NCI-H1417 treated with DMSO at 0.1 percent for 48 hours (cell line): ENCODE results near the gene WIPI1.
"Not testable (repeated sequence)": the region's sequence is repeated elsewhere in the genome, so short reads cannot be mapped to it uniquely, and the experiment has no call there.

Source experiments
- DNase-seq: peaks from one replicate; lab custom pipeline; 2025; lab: John Stamatoyannopoulos, UW

The WIPI1 gene, protein sequence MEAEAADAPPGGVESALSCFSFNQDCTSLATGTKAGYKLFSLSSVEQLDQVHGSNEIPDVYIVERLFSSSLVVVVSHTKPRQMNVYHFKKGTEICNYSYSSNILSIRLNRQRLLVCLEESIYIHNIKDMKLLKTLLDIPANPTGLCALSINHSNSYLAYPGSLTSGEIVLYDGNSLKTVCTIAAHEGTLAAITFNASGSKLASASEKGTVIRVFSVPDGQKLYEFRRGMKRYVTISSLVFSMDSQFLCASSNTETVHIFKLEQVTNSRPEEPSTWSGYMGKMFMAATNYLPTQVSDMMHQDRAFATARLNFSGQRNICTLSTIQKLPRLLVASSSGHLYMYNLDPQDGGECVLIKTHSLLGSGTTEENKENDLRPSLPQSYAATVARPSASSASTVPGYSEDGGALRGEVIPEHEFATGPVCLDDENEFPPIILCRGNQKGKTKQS

DNA sequence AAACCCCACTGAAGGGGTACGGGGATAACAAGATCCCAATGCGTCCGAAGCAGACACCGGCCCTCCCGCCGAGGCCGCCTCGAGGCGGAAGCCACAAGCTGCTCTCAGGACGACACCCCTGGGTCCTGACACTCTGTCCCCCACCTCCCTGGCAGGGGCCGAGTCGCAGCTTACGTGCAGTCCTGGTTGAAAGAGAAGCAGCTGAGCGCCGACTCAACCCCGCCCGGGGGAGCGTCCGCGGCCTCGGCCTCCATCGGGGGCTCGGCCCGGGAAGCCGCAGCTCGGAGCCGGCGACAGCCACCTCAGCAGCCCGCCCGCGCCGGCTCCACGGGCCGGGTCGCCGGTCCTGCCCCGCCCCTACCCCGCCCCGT, at the start of gene WIPI1:
WIPI1 (minus strand) TSS at position 329 of the 371 bp plus-strand sequence; CDS start at position 254, 75 bp downstream.
- DNase-seq: no peak

DNA sequence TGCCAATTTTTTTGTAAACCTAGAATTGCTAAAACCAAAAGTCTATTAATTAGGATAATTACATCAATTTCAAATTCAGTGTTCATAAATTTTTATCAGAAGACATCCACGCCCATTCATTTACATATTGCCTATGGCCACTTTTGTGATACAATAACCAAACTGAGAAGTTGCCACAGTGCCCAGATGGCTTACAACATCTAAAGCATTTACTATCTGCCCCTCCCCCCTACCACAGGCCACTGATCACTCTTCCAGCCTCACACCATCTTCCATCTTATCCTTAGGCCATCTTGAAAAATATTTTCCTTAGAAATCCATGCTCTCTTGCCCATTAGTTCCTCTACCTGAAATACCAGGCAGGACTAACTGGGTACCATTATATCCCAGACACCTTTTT, 48.7 kb upstream of the WIPI1 start:
- no peak for DNase-seq

DNA sequence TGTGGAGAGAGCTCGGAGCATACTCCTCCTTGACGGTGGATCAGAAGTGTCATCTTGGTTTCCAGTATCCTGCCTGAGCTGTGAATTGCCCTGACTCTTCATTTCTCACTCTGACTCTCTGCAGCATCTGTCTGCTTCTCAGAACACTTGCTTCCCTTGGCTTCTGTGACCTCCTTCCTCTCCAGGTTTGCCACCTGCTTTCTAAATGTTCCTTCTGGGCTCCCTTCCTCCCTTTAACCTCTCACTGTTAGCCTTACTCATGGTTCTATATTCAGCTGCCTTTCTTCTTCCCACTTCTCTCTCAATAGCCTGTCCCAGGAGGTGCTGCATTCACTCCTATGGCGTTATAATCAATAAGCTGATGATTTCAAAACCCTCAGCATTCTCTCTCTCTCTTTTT, 43.8 kb upstream of the WIPI1 start:
- DNase-seq: no peak

DNA sequence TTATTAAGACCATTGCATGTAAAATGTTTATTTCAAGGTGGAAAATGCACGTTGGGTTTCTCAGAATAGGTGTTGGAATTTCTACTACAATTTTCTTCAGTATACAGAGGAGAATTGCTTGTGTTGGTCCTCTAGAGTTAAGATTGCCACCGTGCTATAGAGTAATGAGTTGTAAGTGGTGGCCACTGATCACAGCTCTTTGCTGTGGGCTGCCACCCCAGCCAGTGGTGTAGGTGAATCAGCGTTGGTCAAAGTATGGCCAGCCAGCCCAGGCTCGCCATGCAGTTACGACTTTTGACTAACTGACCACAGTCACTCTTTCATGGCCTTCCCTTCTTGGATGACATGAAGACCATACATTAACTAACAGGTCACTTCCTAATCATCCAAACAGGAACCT, 42.3 kb upstream of the WIPI1 start:
- DNase-seq: no peak

DNA sequence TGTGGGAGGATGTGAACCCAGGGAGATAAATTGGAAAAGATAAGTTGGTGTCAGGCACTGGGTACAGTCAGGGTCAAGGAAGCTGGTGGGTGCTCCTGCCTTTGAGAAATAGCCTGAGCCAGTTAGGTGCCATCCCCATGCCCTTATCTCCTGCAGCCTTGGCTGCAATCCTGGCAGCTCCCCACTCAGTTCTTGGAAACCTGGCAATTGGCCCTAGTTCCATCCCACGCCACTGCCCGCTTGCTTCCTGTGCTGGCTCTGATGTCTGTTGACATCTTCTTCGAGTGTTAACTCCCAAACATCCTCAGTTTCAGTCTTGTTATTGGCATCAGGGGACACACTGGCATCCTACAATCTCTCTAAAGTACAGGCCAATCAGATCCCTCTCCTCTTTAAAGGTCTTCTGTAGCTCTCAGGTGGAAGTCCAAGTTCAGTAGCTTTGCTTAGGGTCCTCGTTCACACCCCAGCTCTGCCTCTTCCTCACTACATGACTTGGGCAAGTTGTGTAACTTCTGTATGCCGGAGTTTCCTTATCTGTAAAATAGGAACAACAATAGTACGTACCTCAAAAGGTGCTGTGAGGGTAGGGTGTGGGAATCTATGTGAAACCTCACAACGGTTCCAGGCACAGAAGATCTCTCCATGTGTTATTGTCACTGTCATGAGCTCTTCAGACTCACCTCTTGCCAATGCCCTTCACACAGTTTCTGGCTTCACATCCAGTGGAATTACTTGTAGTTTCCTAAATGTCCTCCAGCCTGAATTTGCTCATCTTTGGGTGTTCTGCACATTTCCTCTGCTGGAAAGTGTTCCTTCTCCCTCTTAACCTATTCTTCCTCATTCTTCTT, 41.4 kb upstream of the WIPI1 start:
- DNase-seq: no peak

DNA sequence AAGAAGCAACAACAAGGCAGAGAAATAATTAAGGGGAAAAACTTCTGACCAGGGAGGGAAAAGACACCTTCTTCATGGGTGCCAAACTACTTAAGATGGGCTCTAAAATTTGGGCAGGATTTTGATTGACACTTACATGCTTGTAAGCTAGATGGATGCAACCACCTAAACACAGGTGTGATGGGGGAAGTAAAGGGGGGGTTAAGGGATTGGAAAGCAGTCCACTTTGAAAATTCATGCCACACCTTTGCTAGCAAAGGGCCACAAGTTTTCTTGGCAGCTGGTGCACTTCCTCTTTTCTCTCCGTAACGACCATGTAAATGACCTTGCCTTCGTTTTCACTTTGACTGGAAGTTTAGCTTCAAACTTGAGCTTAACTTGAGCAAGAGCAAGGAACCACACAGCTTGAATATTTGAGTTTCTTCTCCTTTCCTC, 40.6 kb upstream of the WIPI1 start:
- no peak for DNase-seq

DNA sequence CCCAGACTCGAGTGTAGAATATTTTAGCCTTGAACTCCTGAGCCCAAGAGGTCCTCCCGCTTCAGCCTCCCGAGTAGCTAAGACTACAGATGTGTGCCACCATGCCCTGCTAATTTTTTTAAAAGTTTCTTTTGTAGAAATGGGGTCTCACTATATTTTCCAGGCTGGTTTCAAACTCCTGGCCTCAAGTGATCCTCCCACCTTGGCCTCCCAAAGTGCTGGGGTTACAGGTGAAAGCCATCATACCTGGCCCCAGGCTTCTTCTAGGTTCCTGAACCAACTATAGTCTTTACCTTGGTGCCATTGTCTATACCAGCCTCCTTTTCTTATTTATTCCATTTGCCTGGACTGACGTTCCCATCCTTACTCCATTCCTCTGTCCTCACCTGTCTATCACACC, 37.8 kb upstream of the WIPI1 start:
- no peak for DNase-seq

DNA sequence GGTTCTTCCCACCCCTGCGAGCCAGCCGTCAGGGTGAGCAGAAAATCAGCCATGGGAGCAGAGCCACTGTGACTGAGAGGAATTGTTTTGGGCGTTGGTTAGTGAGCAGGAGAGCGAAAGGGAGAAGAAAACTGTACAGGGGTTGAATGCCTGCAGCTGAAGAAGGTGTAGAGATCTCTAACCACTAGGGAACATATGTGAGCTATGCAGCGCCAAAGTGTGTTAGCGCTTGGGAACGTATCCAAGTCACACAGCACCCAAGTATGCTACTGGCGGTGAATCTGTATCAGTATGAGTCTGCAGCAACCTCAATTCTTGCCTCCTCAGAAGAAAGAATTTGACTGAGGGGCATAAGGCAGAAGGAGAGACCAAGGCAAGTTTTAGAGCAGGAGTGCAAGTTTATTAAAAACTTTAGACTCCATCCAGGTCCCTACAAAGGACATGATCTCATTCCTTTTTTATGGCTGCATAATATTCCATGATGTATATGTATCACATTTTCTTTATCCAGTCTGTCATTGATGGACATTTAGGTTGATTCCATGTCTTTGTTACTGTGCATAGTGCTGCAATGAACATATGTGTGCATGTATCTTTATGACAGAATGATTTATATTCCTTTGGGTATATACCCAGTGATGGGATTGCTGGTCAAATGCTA, 35.2 kb upstream of the WIPI1 start:
- DNase-seq: not testable (repeated sequence)

DNA sequence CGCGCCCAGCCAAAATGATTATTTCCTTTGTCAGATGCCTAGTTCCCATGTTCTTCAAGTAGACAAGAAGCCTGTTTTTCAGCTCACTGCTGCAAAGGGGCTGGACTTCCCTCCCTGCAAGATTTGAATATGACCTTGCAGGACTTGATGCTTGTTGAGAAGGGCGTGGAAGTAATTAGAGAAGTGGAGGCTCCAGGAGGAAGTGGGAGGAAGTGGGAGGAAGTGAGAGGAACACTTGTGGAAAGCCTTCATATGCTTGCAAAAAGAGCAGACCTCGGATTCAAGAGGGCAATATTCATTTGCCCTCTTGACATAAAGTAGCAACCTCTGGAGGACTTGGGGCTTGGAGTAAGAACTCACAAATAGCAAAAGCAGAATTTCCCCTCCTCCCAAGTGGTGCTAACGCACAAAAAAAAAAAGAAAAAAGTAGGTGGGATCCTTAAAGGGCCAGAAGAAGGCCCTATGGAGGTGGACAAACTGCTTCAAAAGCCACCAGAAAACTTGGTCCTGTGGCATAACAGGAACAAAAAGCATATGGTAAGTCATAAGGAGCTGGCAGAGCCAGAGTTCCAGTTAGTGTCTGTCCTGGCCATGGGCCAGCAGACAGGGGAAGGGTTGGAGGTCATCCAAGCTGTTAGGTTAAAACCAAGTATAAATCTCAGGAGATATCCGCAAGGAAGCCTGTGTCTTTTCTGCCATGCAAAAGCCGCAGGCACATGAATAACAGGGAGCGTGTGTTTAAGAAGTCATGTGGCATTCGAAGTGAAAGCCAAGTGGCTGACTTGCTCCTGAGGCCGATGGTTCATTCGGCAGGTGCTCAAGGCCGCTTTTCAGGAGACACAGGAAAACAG, 34.3 kb upstream of the WIPI1 start:
- no peak for DNase-seq

DNA sequence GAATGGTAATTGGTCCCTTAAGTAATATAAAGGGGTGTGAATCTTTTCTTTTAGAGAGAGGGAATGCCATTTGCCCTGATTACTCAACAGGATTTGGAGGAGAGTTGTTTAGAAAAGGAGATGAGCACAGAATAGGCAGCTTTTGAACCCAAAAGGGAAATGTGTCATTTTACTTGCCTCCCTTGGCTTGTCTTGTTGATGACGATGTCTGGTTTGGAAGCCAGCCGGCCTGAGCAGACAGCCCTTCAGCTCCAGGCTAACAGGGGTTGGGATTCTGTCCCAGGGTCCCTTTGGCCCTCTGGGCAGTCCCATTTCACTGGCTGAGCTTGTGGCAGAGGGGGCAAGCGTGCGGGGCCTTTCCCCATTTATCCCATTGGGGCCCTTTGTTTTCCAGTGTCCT, 32.6 kb upstream of the WIPI1 start:
- no peak for DNase-seq

DNA sequence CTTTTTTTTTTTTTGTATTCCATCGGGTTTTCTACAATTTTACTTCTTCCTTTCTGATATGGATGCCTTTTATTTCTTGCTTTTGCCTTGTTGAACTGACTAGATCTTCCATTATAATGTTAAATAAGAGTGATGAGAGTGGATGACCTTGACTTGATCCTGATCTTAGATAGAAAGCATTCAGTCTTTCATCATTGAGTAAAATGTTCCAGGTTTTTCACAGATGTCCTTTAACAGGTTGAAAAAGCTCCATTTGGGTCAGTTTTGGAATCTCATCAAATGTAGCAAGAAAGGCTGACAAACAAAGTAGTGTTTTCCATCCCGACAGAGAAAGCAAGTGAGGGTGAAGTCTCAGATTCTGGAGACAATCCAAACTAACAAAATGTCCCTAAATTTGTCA, 27.2 kb upstream of the WIPI1 start:
- DNase-seq: no peak

DNA sequence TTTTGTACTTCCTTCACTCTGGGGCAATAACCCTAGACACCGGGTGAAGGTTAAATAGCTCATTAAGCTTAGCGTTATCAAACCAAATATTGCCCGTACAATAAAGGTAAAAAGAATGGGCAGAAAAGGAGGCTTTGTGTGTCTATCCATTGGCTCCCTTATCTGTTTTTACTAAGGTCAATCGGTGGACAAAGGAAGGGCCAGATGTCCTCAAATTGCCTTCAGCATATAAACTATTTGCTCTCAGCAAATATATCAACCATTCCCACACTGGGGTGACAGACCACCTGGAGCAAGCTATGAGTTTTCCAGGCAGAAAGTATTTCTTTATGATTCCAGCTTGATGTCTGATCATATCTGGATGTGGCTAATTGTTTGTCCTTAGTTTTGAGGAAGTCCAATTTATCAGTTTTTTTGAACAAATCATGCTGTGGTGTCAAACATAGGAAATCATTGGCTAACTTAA, 25.3 kb upstream of the WIPI1 start:
- no peak for DNase-seq

DNA sequence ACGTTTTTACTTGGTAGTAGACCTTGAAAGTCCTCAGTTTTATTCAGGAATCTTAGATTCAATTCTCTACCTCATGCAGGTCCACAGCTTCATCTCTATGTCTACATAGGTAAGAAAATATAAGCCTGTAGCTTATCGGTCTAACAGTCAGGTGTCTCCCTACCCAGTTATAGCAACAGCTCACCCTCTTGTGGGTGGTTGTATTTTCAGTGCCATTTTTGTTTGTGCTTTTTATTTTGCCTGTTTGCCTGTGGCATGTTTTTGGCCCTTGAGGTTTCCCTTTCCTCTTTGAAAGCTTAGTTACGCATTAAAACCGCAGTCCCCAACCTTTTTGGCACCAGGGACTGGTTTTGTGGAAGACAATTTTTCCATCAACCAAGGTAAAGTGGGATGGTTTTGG, 23.6 kb upstream of the WIPI1 start:
- no peak for DNase-seq

DNA sequence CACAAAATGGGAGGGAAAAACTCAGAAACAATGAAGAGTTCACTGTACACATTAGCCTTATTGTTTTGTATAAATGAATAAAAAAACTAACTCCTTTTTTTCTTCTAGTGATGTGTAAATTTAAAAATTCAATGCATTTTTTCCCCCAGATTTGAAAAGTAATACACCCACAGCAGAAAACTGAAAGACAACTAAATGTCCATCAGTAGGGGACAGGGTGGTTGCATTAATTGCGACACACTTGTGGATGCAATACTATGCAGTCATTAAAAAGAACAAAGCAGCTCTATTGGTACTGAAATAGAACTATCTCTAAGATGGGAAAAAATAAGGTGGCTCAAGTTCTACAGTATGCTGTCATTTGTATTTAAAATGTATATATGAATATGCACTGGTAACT, 13.7 kb upstream of the WIPI1 start:
- DNase-seq: no peak

DNA sequence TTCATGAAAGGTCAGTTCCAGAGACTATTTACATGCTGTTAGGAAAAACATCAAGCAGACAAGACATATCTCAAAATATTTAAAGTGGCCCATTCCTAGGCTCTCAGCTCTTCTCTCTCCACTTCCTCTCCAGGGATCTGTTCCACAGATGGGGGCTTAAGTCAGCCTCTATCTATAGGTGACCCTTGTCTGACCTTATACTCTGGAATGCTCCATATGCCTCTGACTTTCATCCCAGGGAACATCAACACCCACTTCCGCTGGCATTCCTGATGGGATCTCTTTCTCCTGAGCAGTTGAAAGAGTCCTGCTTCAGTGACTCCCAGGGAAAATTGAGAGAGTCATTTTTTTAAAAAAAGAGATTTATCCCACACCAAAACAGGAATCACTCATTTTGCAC, 11.5 kb upstream of the WIPI1 start:
- no peak for DNase-seq

DNA sequence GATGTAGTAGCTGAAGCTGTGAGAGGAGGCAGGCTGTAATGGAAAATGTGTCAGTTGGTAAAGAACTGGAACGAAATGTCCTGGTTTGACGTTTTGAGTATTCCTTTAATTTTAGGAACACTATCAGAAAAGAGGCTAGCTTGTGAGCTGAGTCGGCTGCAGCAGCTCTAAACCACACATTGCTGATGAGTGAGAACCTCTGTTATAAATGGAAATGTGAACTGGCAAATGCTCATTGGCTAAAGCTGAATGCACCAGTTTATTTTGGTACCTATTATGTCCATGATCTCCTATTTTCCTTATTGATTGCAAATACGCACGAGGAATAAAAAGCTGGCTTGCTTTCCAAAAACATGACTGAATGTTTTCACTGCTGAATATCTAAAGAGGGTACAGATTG, 11.0 kb upstream of the WIPI1 start:
- DNase-seq: no peak

DNA sequence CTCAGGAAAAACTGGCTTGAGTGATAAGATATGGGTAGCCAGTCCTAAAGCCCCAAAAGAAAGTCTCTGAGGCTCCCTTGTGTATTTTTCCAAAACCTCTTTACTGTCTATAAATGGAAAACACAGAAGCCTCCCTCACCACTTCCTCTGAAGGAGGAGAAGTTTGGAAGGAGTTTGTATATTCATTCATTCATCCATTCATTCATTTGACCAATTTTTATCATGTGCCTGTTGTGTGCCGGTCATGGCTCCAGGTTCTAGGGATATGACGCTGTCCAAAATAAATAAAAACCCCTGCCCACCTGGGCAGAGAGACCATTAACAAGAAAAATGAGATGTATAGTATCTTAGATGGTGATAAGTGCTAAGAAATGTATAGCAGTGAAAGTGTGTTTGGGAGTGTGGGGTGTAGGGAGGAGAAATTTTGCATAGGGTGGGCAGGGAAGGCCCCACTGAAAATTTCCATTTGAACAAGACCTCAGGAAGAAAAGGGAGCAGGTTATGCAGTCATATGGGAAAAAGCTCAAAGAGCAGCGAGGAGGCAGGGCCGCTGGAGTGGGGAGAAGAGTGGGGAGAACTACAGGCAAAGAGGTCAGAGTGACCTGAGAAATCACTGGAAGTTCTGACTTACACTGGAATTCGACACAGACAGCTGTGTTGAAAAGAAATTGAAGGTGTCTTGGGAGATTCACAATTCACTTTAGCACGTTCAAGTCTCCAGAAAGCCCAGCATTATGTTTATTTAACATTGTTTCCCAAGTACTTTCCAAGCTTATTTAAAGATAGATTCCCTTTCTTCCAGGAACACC, 6.1 kb upstream of the WIPI1 start:
- no peak for DNase-seq

DNA sequence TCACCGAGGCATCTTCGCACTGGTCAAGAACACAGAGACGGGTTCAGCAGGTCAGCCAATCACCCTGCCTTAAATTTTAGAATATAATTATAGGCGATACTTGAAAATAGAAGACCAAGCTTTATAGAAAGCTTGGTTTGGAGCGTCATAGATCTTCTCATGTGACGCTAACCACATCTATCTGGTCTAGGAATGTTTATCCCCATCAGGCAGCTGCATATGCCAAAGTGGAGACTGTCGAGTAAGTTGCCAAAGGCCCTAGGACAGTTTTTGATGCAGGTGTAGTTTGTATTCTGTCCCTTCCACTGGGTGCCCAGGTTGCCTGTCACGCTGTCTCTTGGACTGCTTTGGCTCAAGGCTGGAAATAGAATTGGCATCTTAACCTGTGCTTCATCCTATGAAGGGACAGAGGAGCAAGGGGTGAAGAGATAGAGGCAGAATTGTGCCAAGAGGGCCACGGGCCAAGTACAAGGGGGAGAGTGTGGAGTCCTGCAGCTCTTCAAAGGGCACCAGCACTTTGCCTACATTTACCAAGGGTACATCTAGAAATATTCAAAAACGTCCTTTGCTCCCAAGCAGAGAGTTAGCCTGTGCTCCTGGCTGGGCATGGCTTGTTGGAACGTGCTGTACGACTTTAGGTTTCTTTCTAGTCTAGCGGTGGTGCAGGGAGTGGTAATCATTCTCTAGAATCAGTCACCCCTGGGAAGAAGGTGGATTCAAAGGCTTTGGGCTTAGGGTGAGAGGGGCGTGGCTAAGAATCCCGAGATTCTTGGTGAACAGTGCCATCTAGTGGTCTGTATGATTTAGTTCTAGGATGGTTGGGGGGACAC, 5.3 kb upstream of the WIPI1 start:
- peak; percentile 23 for DNase-seq

DNA sequence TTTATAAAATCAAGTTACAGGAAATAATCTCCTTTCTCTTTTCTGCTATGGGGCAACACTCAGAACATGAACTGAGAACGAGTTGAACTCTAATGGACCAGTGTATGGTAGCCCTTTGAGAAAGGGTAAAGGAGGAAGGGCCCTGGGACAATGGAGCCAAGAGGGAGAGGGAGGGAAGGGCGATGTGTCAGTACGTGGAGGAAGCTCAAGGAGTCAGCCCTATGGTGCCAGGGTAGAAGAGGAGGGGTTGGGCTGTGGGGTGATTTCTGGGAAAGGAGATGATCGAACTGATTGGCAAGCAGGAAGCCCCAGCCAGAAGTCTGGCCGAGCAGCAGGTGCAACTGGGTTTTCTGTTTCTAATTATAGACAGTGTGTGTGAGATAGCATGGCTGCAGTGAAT, 4.3 kb upstream of the WIPI1 start:
- DNase-seq: peak; percentile 32

DNA sequence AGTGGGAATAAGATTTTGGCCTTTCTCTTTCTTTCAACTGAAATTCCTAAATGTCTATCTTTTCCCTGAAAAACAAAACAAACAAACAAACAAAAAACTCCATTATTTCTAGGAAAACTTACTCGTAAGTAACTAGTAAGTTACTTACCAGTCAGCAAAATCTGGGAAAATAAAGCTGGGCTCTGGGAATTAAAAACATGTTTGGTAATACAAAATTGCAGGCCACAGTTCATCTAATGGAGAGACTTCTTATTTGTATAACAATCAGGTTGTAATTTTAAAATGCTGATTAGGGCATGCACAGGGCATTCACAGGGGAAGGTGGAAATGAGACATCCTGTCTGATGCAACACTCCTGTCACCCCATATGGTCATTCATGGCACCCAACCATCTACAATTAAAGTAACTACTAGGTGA, 3.8 kb upstream of the WIPI1 start:
- peak; percentile 32 for DNase-seq
